HG02852 (cell line): ENCODE measurements around the gene ZNF423.

Source experiments
- ATAC-seq: cut with Tn5 transposase; IDR thresholded peaks from one replicate; pipeline ENCODE4 v1.9.1; 2021; ENCODE audit warnings: mild to moderate bottlenecking, moderate library complexity; ENCODE audit not compliant: unreplicated experiment

Gene ZNF423

GRCh38 chr16:49489686-49490320 is 366.1 kb downstream of the ZNF423 start:
- no peak for ATAC-seq

GRCh38 chr16:49488740-49489525 is 367.0 kb downstream of the ZNF423 start:
- ATAC-seq = no peak

- no peak for ATAC-seq
Observed at GRCh38 chr16:49488336-49488735, 367.6 kb downstream of the ZNF423 start.

- no peak for ATAC-seq
Observed at GRCh38 chr16:49487746-49488145, 368.2 kb downstream of the ZNF423 start.

- ATAC-seq = no peak
Observed at GRCh38 chr16:49486400-49486799, 369.5 kb downstream of the ZNF423 start.

GRCh38 chr16:49485663-49486062 is 370.2 kb downstream of the ZNF423 start:
- no peak for ATAC-seq

- ATAC-seq = no peak
Observed at GRCh38 chr16:49484936-49485335, 371.0 kb downstream of the ZNF423 start.

- ATAC-seq = no peak
Observed at GRCh38 chr16:49484451-49484849, 371.5 kb downstream of the ZNF423 start.

- ATAC-seq = no peak
Observed at GRCh38 chr16:49483651-49484450, 372.1 kb downstream of the ZNF423 start.

- ATAC-seq = no peak
Observed at GRCh38 chr16:49483251-49483650, 372.7 kb downstream of the ZNF423 start.

- ATAC-seq = no peak
Observed at GRCh38 chr16:49482690-49483089, 373.2 kb downstream of the ZNF423 start.

- no peak for ATAC-seq
Observed at GRCh38 chr16:49478616-49479015, 377.3 kb downstream of the ZNF423 start.

GRCh38 chr16:49478107-49478506 is 377.8 kb downstream of the ZNF423 start:
- ATAC-seq = no peak

GRCh38 chr16:49477250-49477895 is 378.5 kb downstream of the ZNF423 start:
- ATAC-seq = no peak

GRCh38 chr16:49474741-49475140 is 381.2 kb downstream of the ZNF423 start:
- no peak for ATAC-seq

- ATAC-seq = no peak
Observed at GRCh38 chr16:49473773-49474172, 382.1 kb downstream of the ZNF423 start.

- no peak for ATAC-seq
Observed at GRCh38 chr16:49473131-49473530, 382.8 kb downstream of the ZNF423 start.

GRCh38 chr16:49472598-49472997 is 383.3 kb downstream of the ZNF423 start:
- no peak for ATAC-seq

- no peak for ATAC-seq
Observed at GRCh38 chr16:49471038-49471727, 384.7 kb downstream of the ZNF423 start.

- ATAC-seq = no peak
Observed at GRCh38 chr16:49470513-49470991, 385.4 kb downstream of the ZNF423 start.
